ENCODE measurements around the gene ARVCF.
A peak's percentile ranks its signal among the peaks of the same experiment; 100 is the strongest.

Gene ARVCF

DNA sequence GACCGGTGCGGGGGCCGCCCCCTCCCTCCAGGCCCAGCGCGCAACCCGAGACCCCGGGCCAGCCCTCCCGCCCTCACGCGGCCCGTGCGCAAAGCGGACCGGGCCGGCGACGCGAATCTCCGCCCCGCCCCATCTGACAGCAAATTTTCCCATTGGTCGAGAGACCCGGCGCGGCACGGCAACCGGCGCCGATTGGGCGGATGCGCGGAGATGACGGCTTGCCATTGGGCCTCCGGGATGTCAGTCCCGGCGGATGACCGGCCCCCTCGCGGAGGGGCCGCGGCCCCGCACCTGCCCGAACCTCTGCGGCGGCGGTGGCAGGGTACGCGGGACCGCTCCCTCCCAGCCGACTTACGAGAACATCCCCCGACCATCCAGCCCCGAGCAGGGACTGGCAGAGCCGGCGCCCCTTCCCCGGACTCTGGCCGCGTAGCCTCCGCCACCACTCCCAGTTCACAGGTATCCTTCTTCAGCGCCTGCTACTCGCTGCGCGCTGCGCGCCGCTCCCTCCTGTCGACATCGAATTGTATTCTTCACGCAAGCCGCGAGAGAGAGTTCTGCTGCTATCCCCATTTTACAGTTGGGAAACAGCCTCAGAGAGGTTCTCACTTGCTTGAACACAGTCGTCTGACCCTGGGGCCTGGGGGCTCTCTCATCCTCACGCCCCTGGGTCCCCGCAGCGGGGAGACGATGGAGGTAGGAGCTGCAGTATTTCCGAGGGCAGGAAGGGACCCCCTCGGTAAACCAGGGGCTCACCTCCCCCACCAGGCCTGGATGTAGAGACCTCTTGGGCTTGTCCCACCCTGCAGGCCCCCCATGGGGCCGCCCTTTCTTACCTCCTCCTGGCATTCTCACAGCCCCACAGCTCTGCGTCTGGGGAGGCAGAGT is at the start of gene ARVCF:
Gene ARVCF, minus strand, starts transcription at position 90 of the 888 bp plus-strand sequence. CDS start 26,029 bp downstream, outside the sequence.
- peak; percentile 80 for DNase-seq

GRCh38 chr22:20065896-20066616 is 49.4 kb upstream of the ARVCF start:
- no peak for DNase-seq

GRCh38 chr22:20064545-20065262 is 48.1 kb upstream of the ARVCF start:
- DNase-seq, result no peak

- DNase-seq, result no peak
Observed at GRCh38 chr22:20064140-20064480, 47.5 kb upstream of the ARVCF start.

- no peak for DNase-seq
Observed at GRCh38 chr22:20063271-20064139, 46.9 kb upstream of the ARVCF start.

GRCh38 chr22:20062766-20063083 is 46.1 kb upstream of the ARVCF start:
- DNase-seq, result peak; percentile 10

GRCh38 chr22:20062043-20062765 is 45.6 kb upstream of the ARVCF start:
- DNase-seq, result no peak

DNA sequence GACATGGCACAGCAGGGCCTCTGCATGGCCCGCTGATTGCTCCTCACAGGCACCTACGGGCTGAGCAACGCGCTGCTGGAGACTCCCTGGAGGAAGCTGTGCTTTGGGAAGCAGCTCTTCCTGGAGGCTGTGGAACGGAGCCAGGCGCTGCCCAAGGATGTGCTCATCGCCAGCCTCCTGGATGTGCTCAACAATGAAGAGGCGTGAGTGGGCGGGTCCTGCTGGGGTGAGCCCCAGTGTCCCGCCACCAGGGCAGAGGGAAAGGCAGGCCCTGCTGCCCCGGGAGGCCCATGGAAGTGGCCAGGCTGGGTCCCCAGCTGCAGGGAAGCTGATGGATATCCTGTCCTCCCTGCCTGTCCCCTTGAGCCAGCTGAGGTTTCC is 44.8 kb upstream of the ARVCF start:
- no peak for DNase-seq

DNA sequence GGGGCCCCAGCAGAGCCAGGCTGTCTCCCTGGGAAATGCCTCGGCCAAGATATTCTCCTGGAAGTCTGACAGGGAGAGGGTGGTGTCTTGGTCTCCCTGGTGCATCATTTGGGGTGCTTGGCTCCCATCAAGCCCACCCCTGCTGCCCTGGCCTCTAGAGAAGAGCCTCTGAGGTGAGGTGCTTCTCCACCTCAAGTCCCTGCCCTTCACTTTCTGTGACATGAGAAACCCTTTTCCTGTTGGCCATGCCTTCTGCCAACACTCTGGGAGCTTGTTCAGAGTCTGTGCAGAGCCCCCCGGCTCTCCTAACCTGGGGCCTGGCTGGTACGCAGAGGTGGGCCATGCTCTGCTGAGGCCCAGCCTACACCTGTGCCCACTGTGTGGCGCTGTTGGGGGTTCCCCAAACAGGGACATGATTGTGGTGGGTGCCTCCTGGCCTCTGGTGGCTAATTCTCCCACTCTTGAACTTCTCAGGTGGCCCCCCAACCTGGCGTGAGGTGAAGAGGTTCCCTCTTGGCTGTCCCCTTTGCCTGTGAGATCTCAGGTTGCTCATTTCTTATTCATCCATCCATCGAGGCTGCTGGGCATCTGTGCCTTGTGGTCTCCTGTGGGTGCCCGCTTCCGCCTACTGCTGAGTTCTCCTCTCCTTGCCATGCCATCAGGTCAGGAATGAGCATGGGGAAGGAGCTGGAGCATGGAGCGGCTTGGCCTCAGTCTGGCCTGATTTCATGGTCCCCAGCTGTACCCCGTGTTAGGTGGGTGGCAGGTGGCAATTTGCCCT is 44.3 kb upstream of the ARVCF start:
- DNase-seq, result no peak

DNA sequence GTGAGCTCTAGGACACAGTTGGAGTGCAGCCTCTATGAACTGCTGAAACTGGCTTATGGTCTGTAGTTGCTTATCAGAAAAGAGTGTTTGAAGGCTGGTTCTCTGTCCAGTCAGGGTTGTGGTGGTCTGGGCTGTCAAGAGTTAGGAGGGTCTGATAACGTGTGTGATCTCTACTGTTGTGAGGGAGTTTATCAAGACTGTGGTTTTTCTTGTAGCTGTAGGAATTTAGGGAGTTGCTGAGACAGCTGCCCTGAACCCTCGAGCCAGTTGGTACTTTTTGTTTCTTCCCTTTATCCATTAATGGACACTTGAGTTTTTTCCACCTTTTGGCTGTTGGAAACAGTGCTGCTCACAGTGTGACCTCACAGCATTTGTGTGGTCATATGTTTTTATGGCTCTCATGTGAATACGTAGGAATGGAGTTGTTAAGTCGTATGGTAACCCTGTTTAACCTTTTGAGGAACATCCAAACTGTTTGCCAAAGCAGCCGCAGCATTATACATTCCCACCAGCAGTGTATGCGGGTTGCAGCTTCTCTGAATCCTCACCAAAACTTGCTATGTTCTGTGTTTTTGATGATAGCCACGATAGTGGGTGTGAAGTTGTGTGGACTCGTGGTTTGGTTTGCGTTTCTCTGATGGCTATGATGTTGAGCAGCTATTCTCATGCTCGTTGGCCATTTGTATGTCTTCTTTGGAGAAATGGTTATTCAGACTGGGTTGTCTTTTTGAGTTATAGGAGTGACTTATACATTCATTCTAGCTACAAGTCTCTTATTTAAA is 42.6 kb upstream of the ARVCF start:
- no peak for DNase-seq

DNA sequence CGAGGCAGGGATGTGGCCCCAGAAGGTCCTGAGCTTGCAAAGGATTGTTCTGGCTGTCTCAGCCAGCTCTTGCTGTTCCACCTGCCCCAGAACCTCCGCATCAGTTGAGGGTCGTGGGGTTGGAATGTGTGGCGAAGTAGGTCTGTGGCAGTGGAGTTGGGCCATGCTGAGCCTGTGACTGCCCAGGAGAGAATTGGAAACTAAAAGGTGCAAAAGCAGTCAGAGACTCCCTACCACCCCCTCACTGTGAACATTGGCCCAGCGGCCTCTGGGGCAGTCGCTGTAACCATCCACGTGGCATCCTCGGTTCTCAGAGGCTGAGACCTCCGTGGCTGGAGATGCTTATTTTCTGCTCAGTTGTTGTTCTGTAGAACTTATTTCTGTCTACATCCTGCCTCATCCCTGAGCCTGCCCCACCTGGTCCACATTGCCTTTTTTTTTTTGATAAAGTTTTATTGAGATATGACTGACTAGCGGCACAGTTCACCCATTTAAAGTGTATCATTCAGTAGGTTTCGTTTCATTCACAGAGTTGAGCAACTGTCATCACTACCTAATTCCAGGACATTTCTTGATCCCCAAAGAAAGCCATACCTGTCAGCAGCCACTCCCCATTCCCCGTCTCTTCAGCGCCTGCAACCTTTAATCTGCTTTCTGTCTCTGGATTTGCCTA is 41.1 kb upstream of the ARVCF start:
- DNase-seq, result no peak

- DNase-seq, result no peak
Observed at GRCh38 chr22:20056696-20057386, 40.2 kb upstream of the ARVCF start.

DNA sequence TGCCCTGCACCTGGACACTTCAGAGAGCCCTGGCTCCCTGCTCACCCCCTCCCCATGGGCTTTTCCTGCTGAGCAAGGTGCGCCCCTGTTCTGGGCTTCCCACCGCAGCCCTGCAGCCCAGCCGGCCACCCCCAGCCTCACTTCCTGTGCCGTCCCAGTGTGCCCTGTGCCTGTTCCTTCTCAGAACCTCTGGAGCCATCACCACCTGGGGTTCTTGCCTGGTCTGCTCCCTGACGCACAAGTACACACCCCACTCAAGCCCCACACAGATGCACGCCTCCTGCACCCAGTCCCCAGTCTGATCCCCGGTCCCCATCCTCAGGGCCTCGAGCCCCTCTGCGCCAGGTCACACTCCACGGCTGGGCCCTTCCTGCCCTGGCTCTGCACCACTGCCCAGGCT is 39.5 kb upstream of the ARVCF start:
- DNase-seq, result no peak

DNA sequence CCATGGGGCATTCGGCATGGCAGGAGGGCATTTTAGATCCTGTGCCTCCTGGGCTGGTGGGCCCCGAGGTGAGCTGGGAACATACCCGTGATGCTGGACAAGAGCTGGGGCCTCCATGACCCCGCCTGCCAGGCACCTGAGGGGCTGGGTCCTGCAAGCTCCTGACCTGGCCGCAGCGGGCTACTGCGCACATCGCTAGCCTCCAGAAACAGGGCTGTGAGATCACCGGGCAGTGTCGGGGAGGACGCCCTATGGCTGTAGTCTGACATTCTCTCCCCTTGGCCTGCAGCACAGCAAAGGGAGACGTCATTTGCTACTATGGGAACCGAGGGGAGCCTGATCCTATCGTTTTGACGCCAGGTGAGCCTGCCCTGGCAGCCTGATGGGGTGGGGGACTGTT is 39.0 kb upstream of the ARVCF start:
- no peak for DNase-seq

DNA sequence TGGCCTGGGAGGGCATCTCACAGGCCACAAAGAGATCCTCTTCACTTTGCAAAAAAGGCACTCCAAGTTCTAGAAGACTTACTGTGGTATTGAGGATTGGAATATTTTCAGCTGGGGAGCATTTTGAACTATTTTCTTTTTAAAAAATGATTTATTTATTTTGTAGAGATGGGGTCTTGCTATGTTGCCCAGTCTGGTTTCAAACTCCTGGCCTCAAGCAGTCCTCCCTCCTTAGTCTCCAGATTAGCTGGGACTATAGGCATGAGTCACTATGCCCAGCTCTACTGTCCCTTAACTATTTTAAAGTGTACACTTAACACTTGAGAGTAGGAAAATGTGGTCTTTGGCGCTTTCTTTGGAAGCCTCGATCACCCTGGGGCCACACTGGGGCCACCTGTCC is 38.5 kb upstream of the ARVCF start:
- DNase-seq, result no peak

DNA sequence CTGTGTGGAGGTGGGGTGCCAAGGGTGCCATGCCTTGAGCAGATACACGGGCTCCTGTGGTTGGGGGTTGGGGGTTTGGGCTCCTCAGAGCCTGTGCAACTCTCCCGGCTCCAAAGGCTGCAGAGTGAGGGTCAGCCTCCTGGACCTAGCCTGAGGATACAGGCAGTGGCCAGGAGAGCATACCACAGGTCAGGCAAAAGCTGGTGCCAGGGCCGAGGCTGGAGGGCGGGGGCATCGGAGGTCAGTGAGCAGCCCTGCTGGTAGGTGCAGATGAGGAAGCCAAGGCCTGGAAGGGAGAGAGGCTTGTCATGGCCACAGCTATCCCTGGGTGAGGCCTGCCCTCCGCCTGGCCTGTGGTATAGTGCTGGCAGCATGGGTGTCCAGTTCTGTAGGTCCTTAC is 37.9 kb upstream of the ARVCF start:
- DNase-seq, result no peak

DNA sequence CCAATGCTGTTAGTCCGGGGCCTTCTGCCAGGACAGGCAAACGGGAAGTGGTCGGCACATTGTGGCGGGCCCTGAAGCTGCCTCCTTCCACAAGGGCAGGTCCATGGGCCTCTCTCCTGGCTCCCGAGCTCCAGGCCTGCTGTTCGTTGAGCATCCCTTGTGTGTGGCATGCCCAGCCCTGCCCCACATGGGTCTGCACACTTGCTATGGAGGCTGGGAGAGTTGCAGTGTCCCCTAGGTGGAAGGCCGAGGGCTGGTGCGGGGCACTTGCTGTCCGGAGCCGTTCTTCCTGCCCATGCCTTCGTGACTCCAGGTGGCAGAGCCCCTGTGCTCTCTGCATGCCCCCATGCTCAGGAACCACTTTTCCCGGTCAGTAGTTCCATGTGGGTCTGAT is 37.4 kb upstream of the ARVCF start:
- no peak for DNase-seq

DNA sequence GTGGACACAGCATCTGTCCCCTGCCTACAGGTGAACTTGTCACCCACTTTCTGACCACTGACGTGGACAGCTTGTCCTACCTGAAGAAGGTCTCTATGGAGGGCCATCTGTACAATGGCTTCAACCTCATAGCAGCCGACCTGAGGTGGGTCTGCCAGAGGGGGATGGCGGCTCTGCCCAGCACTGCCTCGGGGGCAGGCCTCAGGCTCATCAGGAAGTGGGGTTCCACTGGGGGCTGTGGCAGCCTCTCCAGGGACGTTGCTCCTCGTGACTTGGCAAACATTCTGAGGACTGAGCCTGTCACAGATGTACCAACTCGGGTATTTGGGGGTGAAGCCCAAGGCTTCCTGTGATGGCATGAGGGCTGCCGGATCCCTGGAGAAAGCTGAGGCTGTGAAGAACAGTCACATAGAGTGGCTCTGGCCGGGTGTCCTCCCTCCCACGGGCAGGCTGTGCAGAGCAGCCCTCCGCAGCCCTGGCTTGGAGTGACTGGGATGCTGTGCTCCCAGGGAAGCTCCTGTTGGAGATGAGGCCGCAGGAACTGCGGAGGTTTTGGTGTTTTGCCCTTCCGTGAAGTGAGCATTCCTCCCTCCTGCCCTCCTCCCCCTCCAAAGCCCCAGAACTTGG is 36.9 kb upstream of the ARVCF start:
- no peak for DNase-seq
